B cell (primary cell): ENCODE results near the gene EEF1E1. TPM values are rescaled to one million over a fixed set of nuclear protein-coding genes. Genes with fewer than 3 reads are reported as not detected.

Experiments
- ATAC-seq: fragments of 200-7000 bp; cut with Tn5 transposase; one replicate; pipeline ENCODE4 v1.10.0; 2021; ENCODE audit warnings: low read depth, mild to moderate bottlenecking, moderate number of reproducible peaks, moderate library complexity
- CTCF ChIA-PET: fragments of 350-600 bp; sonication (Branson Sonifier 250); formaldehyde crosslinking; loops from one replicate; lab custom pipeline; 2021; ENCODE audit warnings: antibody characterized with exemption, inconsistent platforms; lab: Charles Lee
- POLR2A ChIA-PET: fragments of 350-600 bp; sonication (Branson Sonifier 250); formaldehyde crosslinking; loops from one replicate; lab custom pipeline; 2021; ENCODE audit warnings: antibody characterized with exemption; lab: Charles Lee
- DNase-seq: peaks from one replicate; pipeline ENCODE4 v3.0.0; 2013
- H2AFZ ChIP-seq: 2 replicates; pipeline ENCODE4 v1.6.1; 2012; ENCODE audit warnings: mild to moderate bottlenecking, low read depth, low read length; ENCODE audit not compliant: insufficient read depth, poor library complexity, severe bottlenecking
- H3K27ac ChIP-seq, 2 donors: 1 replicate in 1 of 2; 2 replicates in 1 of 2; pipeline ENCODE4 v1.5.1; 2012 to 2013; ENCODE audit warnings: low read length in 2 of 2, mild to moderate bottlenecking in 2 of 2, moderate library complexity in 1 of 2
- H3K27me3 ChIP-seq, 4 experiments: fragments of 200-600 bp in 1 of 4; sonication (generic) in 1 of 4; replicated peaks in 1 of 4; 1 replicate in 2 of 4; 2 replicates in 2 of 4; pipeline versions ENCODE4 v1.6.1 to v1.7.0; 2013 to 2016; ENCODE audit warnings: low read length in 3 of 4, mild to moderate bottlenecking in 2 of 4, mixed read lengths in 1 of 4, moderate library complexity in 1 of 4; ENCODE audit not compliant: insufficient read depth in 4 of 4, control insufficient read depth in 3 of 4; ENCODE audit errors: control extremely low read depth in 1 of 4
- H3K36me3 ChIP-seq, 2 experiments: replicated peaks in 1 of 2; 1 replicate in 1 of 2; 2 replicates in 1 of 2; pipeline versions ENCODE4 v1.6.1 to v1.7.1; 2013; ENCODE audit warnings: low read length in 1 of 2; ENCODE audit not compliant: insufficient read depth in 2 of 2, control insufficient read depth in 1 of 2; ENCODE audit errors: control extremely low read depth in 1 of 2, extremely low read depth in 1 of 2
- H3K4me1 ChIP-seq, 2 donors: fragments of 200-600 bp in 1 of 2; sonication (generic) in 1 of 2; 1 replicate in 1 of 2; 2 replicates in 1 of 2; pipeline versions ENCODE4 v1.5.1 to v1.6.1; 2013 to 2017; ENCODE audit warnings: low read length in 2 of 2; ENCODE audit not compliant: control insufficient read depth in 2 of 2, insufficient read depth in 2 of 2
- H3K4me2 ChIP-seq: replicated peaks from 2 replicates; pipeline ENCODE3; 2012; ENCODE audit warnings: mild to moderate bottlenecking, low read depth, low read length; ENCODE audit not compliant: poor library complexity, severe bottlenecking
- H3K4me3 ChIP-seq, 5 experiments: fragments of 200-600 bp in 1 of 5; sonication (generic) in 1 of 5; 1 replicate in 3 of 5; 2 replicates in 2 of 5; pipeline versions ENCODE4 v1.5.1 to v1.7.0; 2011 to 2016; ENCODE audit warnings: low read length in 4 of 5, mild to moderate bottlenecking in 4 of 5, low read depth in 2 of 5, control low read depth in 1 of 5, moderate library complexity in 1 of 5; ENCODE audit not compliant: insufficient read depth in 1 of 5; ENCODE audit errors: control extremely low read depth in 1 of 5, extremely low read depth in 1 of 5
- H3K79me2 ChIP-seq: fragments of 200-600 bp; sonication (generic); one replicate; pipeline ENCODE4 v1.6.0; 2016; ENCODE audit warnings: low read length; ENCODE audit not compliant: control insufficient read depth, insufficient read depth
- H3K9ac ChIP-seq: fragments of 200-600 bp; sonication (generic); 2 replicates; pipeline ENCODE4 v1.6.1; 2017; ENCODE audit warnings: mild to moderate bottlenecking, low read length, moderate library complexity
- H3K9me3 ChIP-seq, 3 donors: one replicate each; pipeline versions ENCODE4 v1.6.1 to v1.7.1; 2013; ENCODE audit warnings: low read length in 2 of 3; ENCODE audit not compliant: control insufficient read depth in 2 of 3, insufficient read depth in 1 of 3; ENCODE audit errors: control extremely low read depth in 1 of 3
- H4K20me1 ChIP-seq: 2 replicates; pipeline ENCODE4 v1.6.0; 2012; ENCODE audit warnings: mild to moderate bottlenecking, low read length; ENCODE audit not compliant: insufficient read depth, control insufficient read depth, poor library complexity, severe bottlenecking
- H3K27ac Mint-ChIP-seq: one replicate; pipeline ENCODE4 v1.8.0; 2021; ENCODE audit warnings: mixed read lengths
- H3K27me3 Mint-ChIP-seq: one replicate; pipeline ENCODE4 v1.8.0; 2021; ENCODE audit warnings: mixed read lengths
- H3K4me1 Mint-ChIP-seq: one replicate; pipeline ENCODE4 v1.8.0; 2021; ENCODE audit warnings: mixed read lengths
- H3K4me3 Mint-ChIP-seq: one replicate; pipeline ENCODE4 v1.8.0; 2021; ENCODE audit warnings: mixed read lengths
- H3K9me3 Mint-ChIP-seq: one replicate; pipeline ENCODE4 v1.8.0; 2022; ENCODE audit warnings: mixed read lengths; ENCODE audit not compliant: insufficient read depth
- CTCF ChIP-seq: fragments of 200-600 bp; IDR thresholded peaks from one replicate; pipeline ENCODE4 v1.8.0; 2022; ENCODE audit warnings: antibody characterized with exemption, mild to moderate bottlenecking
- EZH2 ChIP-seq: IDR thresholded peaks from 2 replicates; pipeline ENCODE4 v1.6.1; 2012; ENCODE audit warnings: borderline replicate concordance, low read depth, mild to moderate bottlenecking, moderate library complexity, low read length; ENCODE audit not compliant: insufficient read depth, poor library complexity, severe bottlenecking
- WGBS: methylation state at CpG from one replicate; pipeline ENCODE4 v1.1.5; 2013; ENCODE audit warnings: missing lambda C conversion rate; ENCODE audit not compliant: insufficient coverage; 5-methylcytosine and 5-hydroxymethylcytosine counted together
- intact Hi-C: fragments of 100-400 bp; cut with micrococcal nuclease; formaldehyde crosslinking; loops from one replicate; pipeline ENCODE4 v1.10.0; 2022
- polyA plus RNA-seq: library from polyadenylated mRNA; depleted of rRNA; stranded (reverse); fragments of >200 nt; gene quantifications from 2 replicates; pipeline ENCODE4 v1.2.3, GENCODE V29; 2012
- total RNA-seq, 2 donors: library from RNA; stranded (reverse); fragments of 120-200 nt in 1 of 2; gene quantifications; 1 replicate in 1 of 2; 2 replicates in 1 of 2; pipeline versions ENCODE4 v1.2.3 to v1.2.4, GENCODE V29; 2013 to 2022

The EEF1E1 gene
- total and polyA plus RNA-seq, 2 donors (not counting 1 experiment from before 2014, with no cell fraction given) = 20.1 to 23.1 TPM

- H3K4me2 ChIP-seq = no peak overlapping the region
- no peaks in the 10 kb centered on the region for H3K36me3 ChIP-seq
- WGBS = 83% methylated on average over 5 of the region's 6 CpGs
- no peaks in the 10 kb centered on the region for H4K20me1 ChIP-seq
- Mint-ChIP-seq H3K27ac (no peak overlapping the region), H3K4me1 (no peaks in the 10 kb centered on the region), H3K4me3 (no peak overlapping the region), H3K9me3 (no peaks in the 10 kb centered on the region), H3K27me3 (peaks cover 37% of the 10 kb centered on the region)
- no peaks in the 10 kb centered on the region for H3K9me3 ChIP-seq
- ChIA-PET CTCF (no interaction called here), POLR2A (no interaction called here)
- no peak overlapping the region for H2AFZ ChIP-seq
- peaks cover 0 to 3% (median 2%) of the 10 kb centered on the region in 4 experiments for H3K27me3 ChIP-seq
- no peaks in the 10 kb centered on the region for H3K79me2 ChIP-seq
- intact Hi-C loops = no loop called here
- TF ChIP-seq EZH2 (no peak), CTCF (no peak)
- no peak for DNase-seq
- no peak overlapping the region for H3K4me3 ChIP-seq
- ATAC-seq = no peak
- no peak overlapping the region for H3K27ac ChIP-seq
- H3K9ac ChIP-seq = no peak overlapping the region
- H3K4me1 ChIP-seq = no peaks in the 10 kb centered on the region
These were observed 35.2 kb upstream of the EEF1E1 start for GRCh38 chr6:8137529-8137939.

GRCh38 chr6:8135276-8135675, 32.9 kb upstream of the EEF1E1 start:
- ChIA-PET POLR2A (no interaction called here), CTCF (no interaction called here)
- WGBS = 85% methylated on average over 3 of the region's 3 CpGs
- Histone ChIP-seq H3K79me2 (no peaks in the 10 kb centered on the region), H3K9me3 (no peaks in the 10 kb centered on the region), H3K27me3 (peaks cover 0 to 6% (median 4%) of the 10 kb centered on the region in 4 experiments), H2AFZ (no peak overlapping the region), H3K9ac (no peak overlapping the region), H3K4me2 (no peak overlapping the region), H3K27ac (no peak overlapping the region), H3K36me3 (no peaks in the 10 kb centered on the region), H3K4me1 (no peaks in the 10 kb centered on the region), H4K20me1 (no peaks in the 10 kb centered on the region), H3K4me3 (no peak overlapping the region)
- TF ChIP-seq CTCF (no peak), EZH2 (no peak)
- Mint-ChIP-seq H3K4me1 (no peaks in the 10 kb centered on the region), H3K27me3 (peaks cover 58% of the 10 kb centered on the region), H3K27ac (no peak overlapping the region), H3K9me3 (no peaks in the 10 kb centered on the region), H3K4me3 (no peak overlapping the region)
- no peak for ATAC-seq
- no peak for DNase-seq
- intact Hi-C loops = no loop called here
